Brain microvascular endothelial cell (primary cell): Measurements from ENCODE around the gene ACAA2.

Experiments used
- DNase-seq: peaks from one replicate; pipeline ENCODE4 v3.0.0-alpha.2; 2020
- H3K27ac ChIP-seq: fragments of 250-450 bp; sonication (Bioruptor Pico); 2 replicates; pipeline ENCODE4 v1.5.1; 2020; ENCODE audit warnings: mild to moderate bottlenecking, moderate library complexity
- H3K27me3 ChIP-seq: fragments of 250-450 bp; sonication (Bioruptor Pico); replicated peaks from 2 replicates; pipeline ENCODE4 v1.5.1; 2020; ENCODE audit warnings: mild to moderate bottlenecking
- H3K36me3 ChIP-seq: fragments of 250-450 bp; sonication (Bioruptor Pico); replicated peaks from 2 replicates; pipeline ENCODE4 v1.5.1; 2020; ENCODE audit warnings: mild to moderate bottlenecking
- H3K4me3 ChIP-seq: 2 replicates; pipeline ENCODE4 v1.5.1; 2011; ENCODE audit warnings: low read depth, mild to moderate bottlenecking, control low read depth, low read length, moderate library complexity
- in situ Hi-C: cut with HindIII; loops from 2 replicates; pipeline ENCODE4 v1.10.0; 2017; ENCODE audit warnings: low sequenced_read_pairs, low pct_ligation_motif_present
- TF ChIP-seq, protein P1 (sequence below): IDR thresholded peaks from 2 replicates; pipeline ENCODE4 v1.5.1; 2011; ENCODE audit warnings: low read depth, mild to moderate bottlenecking, moderate library complexity, low read length, control low read depth, inconsistent platforms; ENCODE audit errors: missing control alignments

Gene ACAA2

DNA sequence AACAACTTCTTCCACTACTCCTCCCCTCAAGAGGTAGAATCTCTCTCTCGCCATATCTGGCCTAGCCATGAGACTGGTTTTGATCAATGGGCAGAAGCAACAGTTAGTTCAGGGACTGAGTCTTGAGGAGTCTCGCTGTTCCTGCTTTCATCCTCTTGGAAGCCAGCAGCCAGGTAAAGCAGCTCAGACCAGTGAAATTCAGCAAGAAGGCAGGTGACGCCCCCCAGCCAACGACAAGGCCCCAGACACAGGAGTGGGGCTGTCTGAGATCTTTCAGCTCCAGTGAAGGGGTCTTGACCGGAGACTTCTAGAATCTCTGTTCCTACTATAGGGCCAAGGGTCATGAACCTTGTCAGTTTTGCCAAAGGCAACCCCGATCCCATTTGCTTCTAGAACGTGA, 39.7 kb upstream of the ACAA2 start:
- TF ChIP-seq, protein P1, sequence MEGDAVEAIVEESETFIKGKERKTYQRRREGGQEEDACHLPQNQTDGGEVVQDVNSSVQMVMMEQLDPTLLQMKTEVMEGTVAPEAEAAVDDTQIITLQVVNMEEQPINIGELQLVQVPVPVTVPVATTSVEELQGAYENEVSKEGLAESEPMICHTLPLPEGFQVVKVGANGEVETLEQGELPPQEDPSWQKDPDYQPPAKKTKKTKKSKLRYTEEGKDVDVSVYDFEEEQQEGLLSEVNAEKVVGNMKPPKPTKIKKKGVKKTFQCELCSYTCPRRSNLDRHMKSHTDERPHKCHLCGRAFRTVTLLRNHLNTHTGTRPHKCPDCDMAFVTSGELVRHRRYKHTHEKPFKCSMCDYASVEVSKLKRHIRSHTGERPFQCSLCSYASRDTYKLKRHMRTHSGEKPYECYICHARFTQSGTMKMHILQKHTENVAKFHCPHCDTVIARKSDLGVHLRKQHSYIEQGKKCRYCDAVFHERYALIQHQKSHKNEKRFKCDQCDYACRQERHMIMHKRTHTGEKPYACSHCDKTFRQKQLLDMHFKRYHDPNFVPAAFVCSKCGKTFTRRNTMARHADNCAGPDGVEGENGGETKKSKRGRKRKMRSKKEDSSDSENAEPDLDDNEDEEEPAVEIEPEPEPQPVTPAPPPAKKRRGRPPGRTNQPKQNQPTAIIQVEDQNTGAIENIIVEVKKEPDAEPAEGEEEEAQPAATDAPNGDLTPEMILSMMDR = no peak
- no peak for DNase-seq
- Histone ChIP-seq H3K36me3 (no peaks in the 10 kb centered on the region), H3K27ac (no peak overlapping the region), H3K4me3 (no peak overlapping the region), H3K27me3 (no peaks in the 10 kb centered on the region)
- in situ Hi-C loops = no loop called here

DNA sequence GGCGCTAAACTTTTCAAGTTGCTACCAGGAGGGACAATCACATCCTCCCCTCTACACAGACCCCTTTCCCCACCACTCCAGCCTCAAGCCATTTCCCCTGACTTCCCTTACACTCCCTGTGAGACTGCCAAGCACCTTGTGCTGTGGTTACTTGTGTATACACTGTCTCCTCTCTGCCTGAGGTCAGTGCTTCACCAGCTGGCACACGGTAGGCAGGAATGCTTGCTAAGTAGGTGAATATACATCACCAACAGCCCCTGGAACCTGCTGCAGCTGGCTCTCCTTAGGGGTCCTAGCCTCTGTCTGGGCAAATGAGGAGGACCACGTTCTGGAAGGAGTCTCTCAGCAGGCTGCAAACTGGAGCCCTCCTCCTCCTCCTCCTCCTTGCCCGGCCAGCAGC, 38.3 kb upstream of the ACAA2 start:
- H3K27me3 ChIP-seq = no peaks in the 10 kb centered on the region
- TF ChIP-seq, protein P1 = no peak
- H3K36me3 ChIP-seq = no peaks in the 10 kb centered on the region
- DNase-seq = no peak
- H3K27ac ChIP-seq = no peak overlapping the region
- H3K4me3 ChIP-seq = no peak overlapping the region
- in situ Hi-C loops = no loop called here

DNA sequence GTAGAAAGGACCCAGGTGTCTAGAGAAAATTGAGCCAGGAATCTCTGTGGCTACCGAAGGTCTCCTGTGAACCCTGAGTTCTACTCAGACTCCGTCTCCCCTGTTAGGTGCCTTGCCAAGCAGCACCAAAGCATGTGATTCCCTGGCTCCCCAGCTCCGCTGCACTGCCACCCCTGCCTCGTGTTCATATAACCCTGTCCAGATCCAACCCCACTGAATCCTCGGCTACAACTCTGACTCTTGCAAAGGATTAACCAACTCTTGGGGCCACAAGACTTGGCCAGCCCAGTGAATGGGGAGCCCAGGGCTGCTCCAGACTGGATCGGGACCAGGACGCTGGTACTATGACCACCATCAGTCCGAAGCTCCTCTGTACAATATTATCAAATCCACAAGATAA, 37.3 kb upstream of the ACAA2 start:
- in situ Hi-C loops = no loop called here
- TF ChIP-seq, protein P1 = no peak
- no peak for DNase-seq
- Histone ChIP-seq H3K27me3 (no peaks in the 10 kb centered on the region), H3K4me3 (no peak overlapping the region), H3K27ac (no peak overlapping the region), H3K36me3 (no peaks in the 10 kb centered on the region)

DNA sequence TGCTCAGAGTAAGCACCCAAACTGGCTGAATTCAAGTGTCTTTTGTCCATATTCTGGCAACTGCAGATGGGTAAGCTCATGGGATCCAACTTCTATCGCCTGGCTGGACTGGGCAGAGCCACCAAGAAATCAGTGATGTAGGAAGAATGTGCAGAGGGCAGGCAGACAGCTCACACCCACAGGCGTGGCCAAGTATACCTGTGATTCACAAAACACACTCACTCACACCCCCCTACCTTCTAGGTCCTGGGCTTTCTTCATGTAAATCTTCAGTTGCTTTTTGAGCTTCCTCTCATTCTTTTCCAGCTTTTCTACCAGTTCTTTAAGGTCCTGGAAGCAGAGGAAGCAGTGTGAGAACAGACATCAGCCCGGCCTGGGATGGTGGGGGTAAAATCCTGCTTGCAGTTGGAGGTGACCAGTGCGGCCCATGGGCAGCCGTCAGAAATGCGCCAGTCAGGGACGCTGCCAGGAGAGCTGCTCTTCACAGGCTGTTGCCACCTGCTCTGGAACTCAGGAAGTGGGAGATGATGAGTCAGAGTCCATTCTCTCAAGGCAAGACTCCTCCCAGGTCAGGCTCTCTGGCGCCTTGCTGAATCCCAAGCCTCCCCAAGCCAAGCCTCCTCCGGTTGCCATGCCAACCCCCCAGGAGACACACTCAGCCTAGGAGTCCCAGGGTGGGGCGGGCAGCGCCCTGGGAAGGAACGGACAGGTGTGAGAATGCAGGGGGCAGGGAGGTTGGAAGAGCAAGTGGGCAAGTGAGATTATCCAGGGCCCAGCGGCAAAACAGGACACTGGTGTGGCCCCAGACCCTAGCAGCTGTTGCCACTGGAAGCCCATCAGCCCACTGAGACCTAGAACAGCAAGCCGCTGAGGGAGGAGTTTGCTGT, 36.2 kb upstream of the ACAA2 start:
- Histone ChIP-seq H3K36me3 (no peaks in the 10 kb centered on the region), H3K4me3 (no peak overlapping the region), H3K27me3 (no peaks in the 10 kb centered on the region), H3K27ac (no peak overlapping the region)
- TF ChIP-seq, protein P1 = no peak
- DNase-seq = peak; percentile 82
- in situ Hi-C loops = no loop called here

DNA sequence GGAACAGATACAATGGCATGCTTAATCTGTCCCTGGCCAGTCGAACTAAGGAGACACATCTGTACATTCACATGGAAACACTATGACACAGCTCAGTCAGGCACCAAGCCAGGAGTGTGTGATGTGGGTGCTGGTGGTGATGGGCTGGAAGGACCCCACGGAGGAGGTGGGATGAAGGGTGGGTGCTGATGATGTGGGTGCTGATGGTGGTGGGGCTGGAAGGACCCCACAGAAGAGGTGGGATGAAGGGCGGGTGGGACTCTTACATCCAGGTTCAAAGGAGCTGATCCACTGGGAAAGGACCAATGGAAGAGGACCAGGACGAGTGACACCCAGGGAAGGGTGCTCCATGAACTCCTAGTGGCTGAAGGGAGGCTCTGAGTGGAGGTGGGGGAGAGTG, 34.8 kb upstream of the ACAA2 start:
- no peak overlapping the region for H3K4me3 ChIP-seq
- in situ Hi-C loops = no loop called here
- TF ChIP-seq, protein P1 = no peak
- no peak for DNase-seq
- no peaks in the 10 kb centered on the region for H3K36me3 ChIP-seq
- H3K27ac ChIP-seq = no peak overlapping the region
- H3K27me3 ChIP-seq = no peaks in the 10 kb centered on the region

DNA sequence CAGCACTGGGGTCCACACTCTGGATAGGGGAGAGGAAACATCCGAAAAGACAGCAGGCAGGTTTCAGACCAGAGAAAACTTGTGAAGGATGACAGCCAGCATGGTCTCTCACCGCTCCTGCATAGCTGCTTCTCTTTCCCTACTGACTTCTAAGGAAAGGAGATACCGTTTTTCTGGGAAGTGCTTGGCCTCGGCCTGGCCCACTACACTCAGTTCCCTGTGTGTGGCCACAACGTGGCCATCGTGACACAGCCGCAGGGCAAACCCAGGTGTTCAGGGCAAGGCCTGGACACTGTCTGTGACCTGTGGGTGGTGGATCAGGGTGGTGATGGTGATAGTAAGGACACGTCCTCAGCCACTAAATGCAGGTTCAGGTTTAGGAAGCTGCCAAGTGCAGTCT, 34.2 kb upstream of the ACAA2 start:
- Histone ChIP-seq H3K36me3 (no peaks in the 10 kb centered on the region), H3K4me3 (no peak overlapping the region), H3K27ac (no peak overlapping the region), H3K27me3 (no peaks in the 10 kb centered on the region)
- in situ Hi-C loops = no loop called here
- no peak for DNase-seq
- TF ChIP-seq, protein P1 = no peak
